Spleen (tissue), 11 donors: ENCODE measurements around the gene FOS. TPM values are rescaled to one million over a fixed set of nuclear protein-coding genes. Genes with fewer than 3 reads are reported as not detected.

Experiments used
- DNase-seq: peaks from one replicate; pipeline ENCODE4 v3.0.0-alpha.2; 2020
- H3K27ac ChIP-seq, 8 donors: fragments of 200-600 bp; sonication (generic) in 7 of 8; 1 replicate in 4 of 8; 2 replicates in 4 of 8; pipeline versions ENCODE4 v1.5.0 to v1.8.0; 2016 to 2021; ENCODE audit warnings: inconsistent platforms in 4 of 8, mild to moderate bottlenecking in 4 of 8, moderate library complexity in 1 of 8
- H3K27me3 ChIP-seq, 7 donors: fragments of 200-600 bp; sonication (generic) in 6 of 7; replicated peaks in 1 of 7; 1 replicate in 4 of 7; 2 replicates in 3 of 7; pipeline versions ENCODE4 v1.5.0 to v1.8.0; 2016 to 2021; ENCODE audit warnings: inconsistent platforms in 3 of 7, mild to moderate bottlenecking in 1 of 7
- H3K36me3 ChIP-seq, 6 donors: fragments of 200-600 bp; sonication (generic) in 5 of 6; 1 replicate in 4 of 6; 2 replicates in 2 of 6; pipeline versions ENCODE4 v1.5.0 to v1.8.0; 2016 to 2021; ENCODE audit warnings: inconsistent platforms in 2 of 6
- H3K4me1 ChIP-seq, 6 donors: fragments of 200-600 bp; sonication (generic) in 5 of 6; 1 replicate in 3 of 6; 2 replicates in 3 of 6; pipeline versions ENCODE4 v1.5.0 to v1.8.0; 2016 to 2021; ENCODE audit warnings: inconsistent platforms in 3 of 6
- H3K4me3 ChIP-seq, 8 donors: fragments of 200-600 bp; sonication (generic) in 7 of 8; 1 replicate in 4 of 8; 2 replicates in 4 of 8; pipeline versions ENCODE4 v1.5.0 to v1.8.0; 2016 to 2021; ENCODE audit warnings: inconsistent platforms in 4 of 8, mild to moderate bottlenecking in 4 of 8, moderate library complexity in 2 of 8
- H3K9me3 ChIP-seq, 8 donors: fragments of 200-600 bp; sonication (generic) in 7 of 8; 1 replicate in 4 of 8; 2 replicates in 4 of 8; pipeline versions ENCODE4 v1.5.0 to v1.8.0; 2016 to 2021; ENCODE audit warnings: inconsistent platforms in 4 of 8
- POLR2A ChIP-seq, 3 donors: fragments of 450-650 bp; IDR thresholded peaks; one replicate each; pipeline ENCODE4 v1.5.1; 2017; ENCODE audit warnings: antibody characterized with exemption in 3 of 3, mild to moderate bottlenecking in 1 of 3
- POLR2AphosphoS5 ChIP-seq, 3 donors: sonication (generic); formaldehyde crosslinking; IDR thresholded peaks; one replicate each; pipeline ENCODE4 v1.5.1; 2017; ENCODE audit warnings: antibody characterized with exemption in 3 of 3
- WGBS, 5 donors: extraction: QIAGEN DNeasy Blood & Tissue Kit in 3 of 5; methylation state at CpG; one replicate each; pipeline versions ENCODE4 v1.1.5 to v1.1.7; 2013 to 2018; 5-methylcytosine and 5-hydroxymethylcytosine counted together
- intact Hi-C: fragments of 100-400 bp; cut with DNase I; formaldehyde crosslinking; loops from one replicate; pipeline ENCODE4 v1.15.0; 2023; ENCODE audit warnings: low total_unique reads
- polyA plus RNA-seq, 3 donors: library from polyadenylated mRNA; stranded (reverse); fragments of 200-250 nt; gene quantifications; one replicate each; pipeline ENCODE4 v1.2.1, GENCODE V29; 2013
- total RNA-seq, 7 donors: library from RNA; depleted of rRNA in 3 of 7; stranded (reverse); fragments of >200 nt in 3 of 7; fragmentation: NEBNext Ultra II Directional in 4 of 7; extraction: Animal tissue kit (Norgen Biotek cat#: 25700) in 4 of 7; gene quantifications; one replicate each; pipeline versions ENCODE4 v1.1.0 to v1.2.1, GENCODE V29; 2016 to 2021
- TF ChIP-seq, protein P1 (sequence below), 11 experiments: fragments of 200-600 bp in 7 of 11; fragments of 450-650 bp in 4 of 11; sonication (generic) in 4 of 11; IDR thresholded peaks in 8 of 11; conservative IDR thresholded peaks in 3 of 11; 1 replicate in 7 of 11; 2 replicates in 4 of 11; pipeline versions ENCODE4 v1.4.0 to v1.8.0; 2016 to 2021; ENCODE audit warnings: antibody characterized with exemption in 11 of 11, inconsistent platforms in 4 of 11, mild to moderate bottlenecking in 1 of 11
- donor health status: healthy with polysubstance abuse.
- donor health status: DM: no; HTN: no; CAD: no; lungs with moderate emphysema.
- donor health status: DM: no; HTN: no; CAD: no.
- donor health status: Bipolar disorder and iron deficiency.
- donor health status: healthy.
- donor health status: DM: no; HTN: no; CAD: no.
- donor health status: DM: yes; HTN: yes; CAD: no.

Gene FOS
- total and polyA plus RNA-seq, 10 donors, result 18.8 to 414 (median 116) TPM

DNA sequence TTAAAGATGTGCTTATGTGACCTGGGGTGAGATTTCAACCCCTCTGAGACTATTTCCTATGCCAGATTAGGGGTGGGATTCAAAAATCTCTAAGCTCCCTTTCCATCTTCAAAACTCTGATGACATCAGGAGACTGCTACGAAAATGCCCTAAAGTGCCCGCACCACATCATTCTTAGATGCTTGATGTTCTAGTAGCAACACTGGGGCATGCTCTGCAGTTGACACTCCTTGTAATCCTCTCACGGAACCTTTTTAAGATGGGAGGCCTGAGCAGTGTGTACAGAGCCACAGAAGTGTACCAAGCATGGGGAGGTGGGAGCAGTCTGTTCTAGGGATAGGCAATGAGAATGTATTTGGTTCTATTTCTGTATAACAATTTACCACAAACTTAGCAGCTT lies 12.2 kb downstream of the FOS start:
- intact Hi-C loops, result loop anchor here (10.0 kb wide), 1 partner anchor 56 kb away; no protein-coding TSS in a partner anchor
- WGBS, 5 donors, result 89 to 95% (median 92%) methylated on average over 3 of the region's 3 CpGs
- TF ChIP-seq POLR2A (IDR thresholded peaks at IDR 0.05) (no peak), POLR2AphosphoS5 (IDR thresholded peaks at IDR 0.05) (no peak)

DNA sequence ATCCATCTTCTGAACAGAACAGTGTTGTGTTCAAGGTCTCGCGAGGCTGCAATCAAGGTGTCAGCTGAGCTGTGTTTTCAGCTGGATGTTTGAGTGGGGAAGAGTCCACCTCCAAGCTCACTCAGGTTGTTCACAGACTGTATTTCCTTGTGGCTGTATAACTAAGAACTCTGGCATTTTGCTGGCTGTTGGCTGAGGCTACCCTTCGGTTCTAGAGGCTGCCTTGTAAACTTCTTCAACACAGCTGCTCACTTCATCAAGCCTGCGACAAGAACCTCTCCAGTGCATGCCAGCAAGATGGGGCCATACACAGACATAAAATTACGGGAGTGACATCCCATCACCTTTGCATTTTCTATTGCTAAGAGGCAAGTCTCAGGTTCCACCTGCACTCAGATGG lies 12.7 kb downstream of the FOS start:
- Histone ChIP-seq H3K27me3 (peaks cover 0 to 14% (median 0%) of the 10 kb centered on the region in 7 donors), H3K4me3 (no peak overlapping the region), H3K27ac (no peak overlapping the region), H3K4me1 (peaks cover 16 to 56% (median 33%) of the 10 kb centered on the region in 6 donors), H3K9me3 (no peaks in the 10 kb centered on the region), H3K36me3 (no peaks in the 10 kb centered on the region)
- 87 to 92% (median 91%) methylated on average over 5 of the region's 5 CpGs for WGBS, 5 donors
- no peak for DNase-seq
- TF ChIP-seq, protein P1, sequence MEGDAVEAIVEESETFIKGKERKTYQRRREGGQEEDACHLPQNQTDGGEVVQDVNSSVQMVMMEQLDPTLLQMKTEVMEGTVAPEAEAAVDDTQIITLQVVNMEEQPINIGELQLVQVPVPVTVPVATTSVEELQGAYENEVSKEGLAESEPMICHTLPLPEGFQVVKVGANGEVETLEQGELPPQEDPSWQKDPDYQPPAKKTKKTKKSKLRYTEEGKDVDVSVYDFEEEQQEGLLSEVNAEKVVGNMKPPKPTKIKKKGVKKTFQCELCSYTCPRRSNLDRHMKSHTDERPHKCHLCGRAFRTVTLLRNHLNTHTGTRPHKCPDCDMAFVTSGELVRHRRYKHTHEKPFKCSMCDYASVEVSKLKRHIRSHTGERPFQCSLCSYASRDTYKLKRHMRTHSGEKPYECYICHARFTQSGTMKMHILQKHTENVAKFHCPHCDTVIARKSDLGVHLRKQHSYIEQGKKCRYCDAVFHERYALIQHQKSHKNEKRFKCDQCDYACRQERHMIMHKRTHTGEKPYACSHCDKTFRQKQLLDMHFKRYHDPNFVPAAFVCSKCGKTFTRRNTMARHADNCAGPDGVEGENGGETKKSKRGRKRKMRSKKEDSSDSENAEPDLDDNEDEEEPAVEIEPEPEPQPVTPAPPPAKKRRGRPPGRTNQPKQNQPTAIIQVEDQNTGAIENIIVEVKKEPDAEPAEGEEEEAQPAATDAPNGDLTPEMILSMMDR (IDR thresholded peaks at IDR 0.05 in 8 of 11, conservative IDR thresholded peaks at IDR 0.05 in 3 of 11), result no peak
- TF ChIP-seq POLR2A (IDR thresholded peaks at IDR 0.05) (no peak), POLR2AphosphoS5 (IDR thresholded peaks at IDR 0.05) (no peak)
- intact Hi-C loops, result loop anchor here (10.0 kb wide), 1 partner anchor 57 kb away; no protein-coding TSS in a partner anchor

More for the DNA sequence above, 12.2 kb downstream of the FOS start:
- Histone ChIP-seq H3K4me3 (no peak overlapping the region), H3K9me3 (no peaks in the 10 kb centered on the region), H3K4me1 (peaks cover 13 to 56% (median 30%) of the 10 kb centered on the region in 6 donors), H3K27ac (no peak overlapping the region), H3K27me3 (peaks cover 0 to 14% (median 0%) of the 10 kb centered on the region in 7 donors), H3K36me3 (no peaks in the 10 kb centered on the region)
- DNase-seq, result no peak

DNA sequence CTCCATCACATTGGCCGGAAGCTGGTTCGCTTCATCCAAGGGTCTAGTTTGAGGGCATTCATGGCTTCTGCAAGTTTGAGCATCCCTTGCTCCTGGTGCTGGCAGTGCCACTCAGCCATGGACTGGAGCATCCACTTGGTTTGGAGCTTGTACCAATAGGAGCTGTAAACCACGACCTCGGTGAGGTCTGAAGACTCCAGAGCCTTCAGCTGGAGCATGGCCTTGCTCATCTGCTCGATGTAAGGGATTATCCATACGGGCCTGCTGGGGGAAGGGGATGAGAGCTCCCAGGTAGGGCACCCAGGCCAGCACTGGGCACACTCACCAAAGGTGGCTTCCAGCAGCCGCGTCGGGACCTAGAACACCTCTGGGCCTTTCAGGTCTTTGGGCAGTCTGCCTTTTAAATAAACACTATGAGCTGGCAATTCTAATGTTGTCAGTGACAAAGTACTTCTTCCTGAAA lies 13.5 kb downstream of the FOS start:
- DNase-seq, result no peak
- TF ChIP-seq, protein P1 (IDR thresholded peaks at IDR 0.05 in 8 of 11, conservative IDR thresholded peaks at IDR 0.05 in 3 of 11), result no peak
- TF ChIP-seq POLR2A (IDR thresholded peaks at IDR 0.05) (no peak), POLR2AphosphoS5 (IDR thresholded peaks at IDR 0.05) (no peak)

DNA sequence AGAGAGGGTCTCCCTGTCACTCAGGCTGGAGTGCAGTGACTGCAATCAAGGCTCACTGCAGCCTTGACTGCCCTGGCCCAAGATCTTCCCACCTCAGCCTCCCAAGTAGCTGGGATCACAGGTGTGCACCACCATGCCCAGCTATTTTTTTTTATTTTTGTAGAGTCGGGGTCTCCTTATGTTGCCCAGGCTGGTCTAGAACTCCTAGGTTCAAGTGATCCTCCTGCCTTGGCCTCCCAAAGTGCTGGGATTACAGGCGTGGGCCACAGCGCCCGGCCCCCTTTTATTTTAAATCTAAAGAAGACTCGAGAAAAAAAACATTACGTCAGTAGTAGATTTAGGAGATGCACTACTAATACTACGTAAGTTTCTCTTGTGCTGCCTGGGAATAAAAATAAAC lies 14.3 kb downstream of the FOS start:
- H3K4me1 ChIP-seq, result peaks cover 17 to 56% (median 30%) of the 10 kb centered on the region in 6 donors

More for the DNA sequence above, 13.5 kb downstream of the FOS start:
- no peaks in the 10 kb centered on the region for H3K9me3 ChIP-seq
- no peak overlapping the region for H3K4me3 ChIP-seq
- WGBS, 5 donors, result 83 to 94% (median 87%) methylated on average over 8 to 9 of the region's 9 CpGs
- intact Hi-C loops, result loop anchor here (10.0 kb wide), 1 partner anchor 57 kb away; no protein-coding TSS in a partner anchor
- H3K27me3 ChIP-seq, result peaks cover 0 to 14% (median 0%) of the 10 kb centered on the region in 7 donors
- H3K27ac ChIP-seq, result no peak overlapping the region
- H3K36me3 ChIP-seq, result no peaks in the 10 kb centered on the region
- peaks cover 17 to 56% (median 33%) of the 10 kb centered on the region in 6 donors for H3K4me1 ChIP-seq

More for the DNA sequence above, 14.3 kb downstream of the FOS start:
- H3K9me3 ChIP-seq, result no peaks in the 10 kb centered on the region
- peaks cover 0 to 12% (median 0%) of the 10 kb centered on the region in 7 donors for H3K27me3 ChIP-seq
- H3K36me3 ChIP-seq, result no peaks in the 10 kb centered on the region
- no peak for DNase-seq
- TF ChIP-seq POLR2AphosphoS5 (IDR thresholded peaks at IDR 0.05) (no peak), POLR2A (IDR thresholded peaks at IDR 0.05) (no peak)
- TF ChIP-seq, protein P1 (IDR thresholded peaks at IDR 0.05 in 8 of 11, conservative IDR thresholded peaks at IDR 0.05 in 3 of 11), result no peak
- H3K27ac ChIP-seq, result peak overlapping the region in 1 of 8 donors; percentile 97
- intact Hi-C loops, result loop anchor here (10.0 kb wide), 1 partner anchor 58 kb away; no protein-coding TSS in a partner anchor
- no peak overlapping the region for H3K4me3 ChIP-seq
- WGBS, 5 donors, result 89 to 95% (median 93%) methylated on average over 7 of the region's 7 CpGs
